Lung (tissue), 12 donors: ENCODE data around the gene MC1R. TPM values are rescaled to one million over a fixed set of nuclear protein-coding genes. Genes with fewer than 3 reads are reported as not detected.

ENCODE experiments used
- ATAC-seq: fragments of 200-7000 bp; cut with Tn5 transposase; one replicate; pipeline ENCODE4 v1.9.1; 2020; ENCODE audit warnings: moderate number of reproducible peaks; ENCODE audit not compliant: insufficient read depth, low FRiP score
- DNase-seq, 3 donors: peaks; one replicate each; pipeline ENCODE4 v3.0.0-alpha.2; 2013 to 2017
- H3K27ac ChIP-seq, 2 donors: one replicate each; pipeline ENCODE4 v1.5.1; 2013; ENCODE audit warnings: mild to moderate bottlenecking in 2 of 2, moderate library complexity in 2 of 2, control low read depth in 1 of 2, inconsistent platforms in 1 of 2, low read depth in 1 of 2, low read length in 1 of 2
- H3K27me3 ChIP-seq, 3 donors: one replicate each; pipeline ENCODE4 v1.5.1; 2013; ENCODE audit warnings: low read length in 2 of 3; ENCODE audit not compliant: control insufficient read depth in 3 of 3, insufficient read depth in 3 of 3
- H3K36me3 ChIP-seq, 4 donors: one replicate each; pipeline ENCODE4 v1.5.1; 2013; ENCODE audit warnings: low read length in 4 of 4, mild to moderate bottlenecking in 1 of 4, moderate library complexity in 1 of 4; ENCODE audit not compliant: control insufficient read depth in 4 of 4, insufficient read depth in 4 of 4
- H3K4me1 ChIP-seq, 5 donors: one replicate each; pipeline ENCODE4 v1.5.1; 2013; ENCODE audit warnings: low read length in 5 of 5, mild to moderate bottlenecking in 2 of 5, moderate library complexity in 1 of 5; ENCODE audit not compliant: control insufficient read depth in 5 of 5, insufficient read depth in 5 of 5
- H3K4me3 ChIP-seq: one replicate; pipeline ENCODE4 v1.5.1; 2013; ENCODE audit warnings: mild to moderate bottlenecking, control low read depth, moderate library complexity
- H3K9ac ChIP-seq, 2 donors: one replicate each; pipeline ENCODE4 v1.5.1; 2013; ENCODE audit warnings: low read length in 2 of 2, control low read depth in 1 of 2; ENCODE audit not compliant: insufficient read depth in 1 of 2
- H3K9me3 ChIP-seq, 4 donors: one replicate each; pipeline ENCODE4 v1.5.1; 2013; ENCODE audit warnings: low read length in 3 of 4, mild to moderate bottlenecking in 1 of 4, moderate library complexity in 1 of 4; ENCODE audit not compliant: control insufficient read depth in 4 of 4, insufficient read depth in 3 of 4
- WGBS, 2 donors: extraction: QIAGEN DNeasy Blood & Tissue Kit; methylation state at CpG; one replicate each; pipeline ENCODE4 v1.1.7; 2013; 5-methylcytosine and 5-hydroxymethylcytosine counted together
- polyA plus RNA-seq, 2 donors: library from polyadenylated mRNA; stranded (reverse); fragments of 200-250 nt; gene quantifications; one replicate each; pipeline ENCODE4 v1.2.1, GENCODE V29; 2013
- total RNA-seq, 2 donors: library from RNA; depleted of rRNA in 1 of 2; stranded (reverse); fragments of >200 nt in 1 of 2; gene quantifications; one replicate each; pipeline ENCODE4 v1.2.1, GENCODE V29; 2014 to 2021
- TF ChIP-seq, protein P1 (sequence below): IDR thresholded peaks from 2 replicates; pipeline ENCODE4 v1.5.1; 2012; ENCODE audit warnings: mild to moderate bottlenecking; ENCODE audit errors: control extremely low read depth, extremely low read depth
- donor health status: control.
- donor health status: control.
- donor health status: Bipolar disorder and iron deficiency.
- donor health status: healthy.
- donor health status: DM: yes; HTN: yes; CAD: no.

MC1R gene
- total and polyA plus RNA-seq, 4 donors = 2.9 to 7.1 (median 3.5) TPM

DNA sequence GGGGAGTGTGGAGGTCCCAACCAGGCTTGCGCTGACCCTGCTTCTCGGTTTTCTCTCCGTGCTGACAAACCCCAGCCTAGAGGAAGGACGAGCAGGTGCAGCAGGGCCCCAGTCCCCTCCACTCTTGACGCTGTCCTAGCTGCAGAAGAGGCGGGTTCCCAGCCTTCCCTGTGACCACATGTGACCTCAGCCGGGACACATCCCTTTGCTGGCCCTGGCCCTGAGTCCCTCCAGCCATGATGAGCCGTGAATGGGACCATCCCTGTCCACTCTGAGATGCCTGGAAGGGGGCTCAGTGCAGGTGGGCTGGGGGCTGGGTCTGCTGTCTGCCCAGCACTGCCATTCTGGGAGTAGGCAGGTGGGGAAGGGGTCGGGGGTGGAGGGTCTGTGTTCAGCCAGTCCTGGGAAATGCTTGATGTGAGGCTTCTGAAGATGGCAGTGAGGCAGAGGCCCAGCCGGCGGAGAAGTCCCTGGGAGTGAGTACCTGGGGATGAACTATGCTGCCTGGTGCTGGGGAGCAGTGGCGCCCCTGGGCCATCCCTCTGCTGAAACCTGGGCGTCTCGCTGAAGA, 2.6 kb downstream of the MC1R start:
- WGBS, 2 donors = 32 to 42% methylated on average over 14 of the region's 14 CpGs
- Histone ChIP-seq H3K4me3 (no peak overlapping the region), H3K9me3 (peaks cover 0 to 2% (median 0%) of the 10 kb centered on the region in 4 donors), H3K9ac (no peak overlapping the region), H3K36me3 (no peaks in the 10 kb centered on the region), H3K27me3 (peaks cover 4 to 24% (median 21%) of the 10 kb centered on the region in 3 donors), H3K4me1 (peaks cover 0 to 35% (median 9%) of the 10 kb centered on the region in 5 donors), H3K27ac (peak overlapping the region in 1 of 2 donors; percentile 0)
- TF ChIP-seq, protein P1, sequence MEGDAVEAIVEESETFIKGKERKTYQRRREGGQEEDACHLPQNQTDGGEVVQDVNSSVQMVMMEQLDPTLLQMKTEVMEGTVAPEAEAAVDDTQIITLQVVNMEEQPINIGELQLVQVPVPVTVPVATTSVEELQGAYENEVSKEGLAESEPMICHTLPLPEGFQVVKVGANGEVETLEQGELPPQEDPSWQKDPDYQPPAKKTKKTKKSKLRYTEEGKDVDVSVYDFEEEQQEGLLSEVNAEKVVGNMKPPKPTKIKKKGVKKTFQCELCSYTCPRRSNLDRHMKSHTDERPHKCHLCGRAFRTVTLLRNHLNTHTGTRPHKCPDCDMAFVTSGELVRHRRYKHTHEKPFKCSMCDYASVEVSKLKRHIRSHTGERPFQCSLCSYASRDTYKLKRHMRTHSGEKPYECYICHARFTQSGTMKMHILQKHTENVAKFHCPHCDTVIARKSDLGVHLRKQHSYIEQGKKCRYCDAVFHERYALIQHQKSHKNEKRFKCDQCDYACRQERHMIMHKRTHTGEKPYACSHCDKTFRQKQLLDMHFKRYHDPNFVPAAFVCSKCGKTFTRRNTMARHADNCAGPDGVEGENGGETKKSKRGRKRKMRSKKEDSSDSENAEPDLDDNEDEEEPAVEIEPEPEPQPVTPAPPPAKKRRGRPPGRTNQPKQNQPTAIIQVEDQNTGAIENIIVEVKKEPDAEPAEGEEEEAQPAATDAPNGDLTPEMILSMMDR = no peak
- ATAC-seq (no peak), DNase-seq (no peak)

DNA sequence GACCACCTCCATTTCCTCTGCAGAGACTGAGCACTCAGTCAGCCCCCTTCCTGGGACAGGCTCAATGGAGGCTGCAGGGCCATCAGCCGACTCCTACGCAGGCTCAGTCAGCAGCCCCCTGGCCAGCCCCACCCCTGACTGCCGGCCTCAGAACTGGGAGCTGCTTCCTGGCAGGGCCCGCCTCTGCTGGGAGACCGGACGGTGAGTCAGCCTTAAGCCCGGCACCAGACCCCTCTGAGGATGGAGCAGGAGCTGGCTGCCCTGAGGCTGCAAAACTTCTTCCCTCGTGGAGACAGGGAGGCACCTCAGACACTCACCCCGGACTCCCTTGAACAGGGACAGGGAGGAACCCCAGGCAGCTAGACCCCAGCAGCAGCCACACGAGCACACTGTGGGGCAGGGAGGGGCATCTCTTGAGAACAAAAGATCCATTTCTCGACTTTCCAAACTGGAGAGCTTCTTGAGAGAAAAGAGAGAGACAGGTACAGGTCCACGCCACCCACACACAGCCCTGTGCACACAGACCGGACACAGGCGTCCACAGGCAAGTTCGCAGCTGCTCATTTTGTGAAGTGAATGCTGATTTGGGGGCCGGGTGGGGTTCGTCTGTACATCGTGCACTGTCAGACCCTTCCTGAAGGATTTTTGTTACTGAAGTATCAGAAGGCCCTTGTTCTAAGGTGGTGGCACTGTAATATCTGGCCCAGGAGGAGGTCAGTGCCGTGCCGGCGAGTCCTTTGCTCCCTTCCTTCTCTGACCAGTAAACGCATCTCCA, 3.2 kb downstream of the MC1R start:
- peak; percentile 54 for ATAC-seq
- Histone ChIP-seq H3K4me3 (no peak overlapping the region), H3K4me1 (peaks cover 0 to 37% (median 9%) of the 10 kb centered on the region in 5 donors), H3K27me3 (peaks cover 4 to 24% (median 21%) of the 10 kb centered on the region in 3 donors), H3K27ac (peak overlapping the region; percentile 63 to 95), H3K9ac (no peak overlapping the region), H3K9me3 (peaks cover 0 to 2% (median 0%) of the 10 kb centered on the region in 4 donors), H3K36me3 (no peaks in the 10 kb centered on the region)
- DNase-seq = peak; percentile 60
- TF ChIP-seq, protein P1 = no peak
- 6% methylated on average over 22 of the region's 22 CpGs for WGBS, 2 donors

DNA sequence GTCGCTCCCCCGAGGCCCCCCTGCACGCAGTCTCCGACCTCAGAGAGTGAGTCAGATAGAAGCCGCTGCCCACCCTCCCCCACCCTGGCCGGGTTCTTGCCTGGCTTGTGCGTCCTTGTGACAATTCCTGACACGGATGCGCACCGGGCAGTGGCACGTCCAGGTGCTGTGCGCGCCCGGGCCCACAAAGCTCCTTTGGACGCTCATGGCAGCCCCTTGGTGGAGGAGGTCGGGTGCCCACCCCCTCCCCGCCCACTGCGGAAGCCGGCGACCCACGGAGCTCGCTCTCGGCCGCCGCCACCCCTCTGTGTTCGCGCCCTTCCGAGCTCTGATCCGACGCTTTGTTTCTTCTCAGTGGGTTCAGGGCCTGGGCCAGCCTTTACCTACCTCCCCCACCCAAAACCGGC, 3.8 kb downstream of the MC1R start:
- Histone ChIP-seq H3K36me3 (no peaks in the 10 kb centered on the region), H3K27me3 (peaks cover 4 to 24% (median 21%) of the 10 kb centered on the region in 3 donors), H3K4me1 (peaks cover 0 to 37% (median 9%) of the 10 kb centered on the region in 5 donors), H3K4me3 (peak overlapping the region; percentile 30), H3K27ac (peak overlapping the region; percentile 39 to 95), H3K9ac (no peak overlapping the region), H3K9me3 (peaks cover 0 to 2% (median 0%) of the 10 kb centered on the region in 4 donors)
- 0 to 1% methylated on average over 31 of the region's 31 CpGs for WGBS, 2 donors
- ATAC-seq (peak; percentile 28), DNase-seq (peak; percentile 44 to 62 (median 58))
- TF ChIP-seq, protein P1 = no peak
